GM10248 (cell line): ENCODE data around the gene TADA2A.

Experiments used
- CTCF ChIA-PET: fragments of 300-600 bp; sonication (Branson Sonifier 250); formaldehyde crosslinking; extraction: SDS; loops from one replicate; lab custom pipeline; 2021; ENCODE audit warnings: antibody characterized with exemption; lab: Yijun Ruan, JAX
- POLR2A ChIA-PET: fragments of 350-650 bp; sonication (Branson Sonifier 250); formaldehyde crosslinking; extraction: SDS; loops from one replicate; lab custom pipeline; 2020; ENCODE audit warnings: antibody characterized with exemption; lab: Yijun Ruan, JAX
- DNase-seq: peaks from one replicate; pipeline ENCODE4 v3.0.0; 2012; ENCODE audit errors: extremely low spot score
- CTCF ChIP-seq: IDR thresholded peaks from 2 replicates; pipeline ENCODE4 v1.5.1; 2012; ENCODE audit warnings: mild to moderate bottlenecking, low read depth; ENCODE audit errors: extremely low read depth, missing control alignments, control extremely low read depth

Gene TADA2A

DNA sequence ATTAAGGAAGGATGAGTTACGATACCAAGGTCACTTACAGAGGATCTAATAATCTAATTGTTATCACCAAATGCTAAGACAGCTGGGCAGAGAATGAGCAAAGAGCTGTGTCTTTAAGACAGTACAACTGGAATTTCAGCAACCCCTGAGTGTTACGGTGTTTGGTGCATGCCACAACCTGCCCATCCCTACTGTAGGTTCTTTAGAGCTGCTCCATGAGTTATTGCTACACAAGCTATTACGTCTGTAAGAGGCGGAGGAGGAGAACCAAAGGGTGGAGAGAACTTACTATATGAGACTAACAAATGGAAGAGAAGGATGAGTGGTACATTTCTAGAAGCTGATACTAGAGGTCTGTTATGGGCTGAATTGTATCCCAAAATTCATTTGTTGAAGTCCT is 45.1 kb upstream of the TADA2A start:
- ChIA-PET CTCF (interaction anchor here (0.9 to 2.1 kb wide), 8 partner anchors 12 to 758 kb away, joined by 3 to 27 read pairs (median 3); partner anchors contain the start of gene SYNRG), POLR2A (no interaction called here)
- DNase-seq: no peak
- no peak for TF ChIP-seq CTCF

DNA sequence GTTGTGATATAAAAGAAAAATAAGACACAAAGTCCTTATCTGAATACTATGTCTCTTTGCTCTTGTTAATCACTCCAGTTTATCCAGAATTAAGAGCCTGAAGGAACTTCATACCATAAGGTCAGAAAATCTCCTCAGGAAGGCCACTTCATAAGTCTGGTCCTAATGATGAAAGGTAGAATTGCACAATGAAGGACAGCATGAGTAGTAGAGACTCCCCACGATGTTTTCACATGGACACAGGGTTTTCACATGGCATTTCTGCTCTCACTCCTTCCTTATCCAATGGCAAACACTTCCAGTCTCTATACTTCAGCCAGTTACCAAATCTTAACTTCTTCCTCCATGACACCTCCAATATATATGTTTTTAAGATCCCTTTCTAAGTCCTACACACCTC is 41.1 kb upstream of the TADA2A start:
- ChIA-PET CTCF (interaction anchor here (1.0 to 3.1 kb wide), 4 partner anchors 8 to 762 kb away, joined by 3 to 26 read pairs (median 4); no protein-coding TSS in a partner anchor), POLR2A (no interaction called here)
- DNase-seq: no peak
- no peak for TF ChIP-seq CTCF

GRCh38 chr17:37368577-37368976 is 38.1 kb upstream of the TADA2A start:
- POLR2A ChIA-PET: no interaction called here
- no peak for DNase-seq
- TF ChIP-seq CTCF: no peak
- CTCF ChIA-PET: interaction anchor here (1.1 kb wide), 1 partner anchor 766 kb away, joined by 3 read pairs; no protein-coding TSS in a partner anchor

DNA sequence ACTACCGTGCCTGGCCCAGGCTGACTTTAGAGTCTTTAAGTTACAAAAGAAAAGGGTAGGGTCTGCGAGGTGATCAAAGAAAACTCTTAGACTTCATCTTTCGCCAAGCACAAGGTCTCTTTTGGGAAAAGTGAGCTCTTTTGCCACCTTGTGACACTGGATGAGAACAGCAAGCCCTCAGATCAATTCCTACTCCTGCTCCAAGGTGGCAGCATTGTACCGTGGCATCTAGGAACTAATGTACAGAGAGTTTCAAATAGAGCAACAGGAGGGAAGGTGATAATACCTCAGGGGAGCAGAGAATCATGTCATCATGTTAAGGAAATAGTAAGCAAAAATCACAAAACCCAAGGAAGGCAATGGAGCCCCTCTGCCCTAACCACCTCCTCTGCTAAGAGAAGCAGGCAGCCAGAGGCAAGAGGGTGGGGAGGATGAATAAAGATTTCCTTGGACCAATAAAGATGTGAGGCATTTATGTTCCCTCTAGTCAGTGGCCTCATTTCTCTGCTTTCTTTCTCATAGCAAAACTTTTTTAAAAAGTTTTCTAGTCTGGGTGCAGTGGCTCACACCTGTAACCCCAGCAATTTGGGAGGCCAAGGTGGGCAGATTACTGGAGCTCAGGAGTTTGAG is 33.0 kb upstream of the TADA2A start:
- POLR2A ChIA-PET: interaction anchor here (0.6 kb wide), 1 partner anchor 24 kb away, joined by 7 read pairs; no protein-coding TSS in a partner anchor
- CTCF ChIA-PET: interaction anchor here (0.5 to 5.7 kb wide), 55 partner anchors 9 to 772 kb away, joined by 3 to 143 read pairs (median 4); partner anchors contain the start of genes ACACA, LHX1, MRM1 and TADA2A
- peak; percentile 83 for DNase-seq
- peak; percentile 99 for TF ChIP-seq CTCF

DNA sequence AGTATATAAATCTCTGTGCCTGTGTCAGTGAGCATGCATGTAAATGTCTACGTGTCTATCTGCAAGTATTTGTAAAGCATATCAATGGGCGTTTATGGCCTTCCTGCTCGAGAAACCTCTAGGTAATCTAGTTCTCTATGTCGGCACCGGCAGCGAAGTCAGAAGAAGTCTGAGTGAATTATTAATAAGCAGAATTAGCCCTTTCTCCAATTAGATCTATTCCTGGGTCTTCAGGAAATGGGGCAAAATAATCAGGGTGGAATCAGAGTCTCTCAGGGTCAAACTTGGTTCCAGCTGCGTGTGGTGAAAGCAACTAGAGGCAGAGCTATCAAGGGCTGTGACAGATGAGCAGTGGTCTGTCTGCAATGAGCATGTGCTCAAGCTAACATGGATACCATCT is 31.0 kb upstream of the TADA2A start, which contains the start of gene C17orf78:
TSS of gene C17orf78 (plus strand) at position 280 of the 400 bp plus-strand sequence. CDS start at position 388, 108 bp downstream.
- no peak for TF ChIP-seq CTCF
- CTCF ChIA-PET: interaction anchor here (0.8 to 5.7 kb wide), 9 partner anchors 8 to 774 kb away, joined by 3 to 143 read pairs (median 5); partner anchors contain the start of gene MRM1
- no peak for DNase-seq
- POLR2A ChIA-PET: no interaction called here

DNA sequence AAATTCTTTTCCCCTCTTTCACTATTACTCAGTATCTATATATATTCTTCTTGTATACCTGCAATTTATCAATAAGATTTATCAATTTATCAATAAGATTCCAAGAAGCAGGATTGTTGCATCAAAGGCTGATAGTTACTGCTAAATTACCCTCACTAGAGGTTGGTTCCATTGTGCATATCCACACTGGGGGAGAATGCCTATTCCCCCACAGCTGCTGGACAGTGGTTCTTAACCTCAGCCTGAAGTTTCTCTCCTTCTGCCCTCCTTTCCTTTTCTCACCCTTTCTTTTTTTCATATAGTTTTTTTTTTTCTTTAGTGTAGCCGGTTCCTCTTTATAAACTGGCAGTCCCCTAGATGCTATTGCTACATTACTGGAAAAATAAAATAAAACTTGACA is 24.6 kb upstream of the TADA2A start:
- DNase-seq: no peak
- no peak for TF ChIP-seq CTCF
- POLR2A ChIA-PET: no interaction called here
- CTCF ChIA-PET: interaction anchor here (1.9 kb wide), 1 partner anchor 8 kb away, joined by 21 read pairs; no protein-coding TSS in a partner anchor
